MCF 10A (cell line): Measurements from ENCODE around the gene POLR3K. TPM values are rescaled to one million over a fixed set of nuclear protein-coding genes. Genes with fewer than 3 reads are reported as not detected.

Experiments used
- BruUV-seq: library from RNA; stranded (reverse); fragments of 400-500 nt; replicated peaks from 2 replicates; lab custom pipeline; 2021; lab: Mats Ljungman, UMichigan
- CTCF ChIA-PET: fragments of 300-600 bp; sonication (Branson Sonifier 250); formaldehyde crosslinking; extraction: SDS; loops from one replicate; lab custom pipeline; 2021; ENCODE audit warnings: antibody characterized with exemption, inconsistent platforms; lab: Yijun Ruan, JAX
- POLR2A ChIA-PET: fragments of 300-600, 350-650 bp; sonication (Branson Sonifier 250); formaldehyde crosslinking; extraction: SDS; loops from one replicate; lab custom pipeline; 2020; ENCODE audit warnings: antibody characterized with exemption, inconsistent platforms; lab: Yijun Ruan, JAX
- DNase-seq: peaks from one replicate; pipeline ENCODE4 v3.0.0-alpha.2; 2018; ENCODE audit not compliant: unreplicated experiment
- H3K27ac Mint-ChIP-seq: one replicate; pipeline ENCODE4 v1.8.0; 2022; ENCODE audit warnings: mild to moderate bottlenecking, low read depth, mixed read lengths; ENCODE audit not compliant: unreplicated experiment
- H3K27me3 Mint-ChIP-seq: one replicate; pipeline ENCODE4 v1.8.0; 2022; ENCODE audit warnings: mixed read lengths; ENCODE audit not compliant: insufficient read depth, unreplicated experiment
- H3K36me3 Mint-ChIP-seq: one replicate; pipeline ENCODE4 v1.8.0; 2022; ENCODE audit warnings: mild to moderate bottlenecking, moderate library complexity, mixed read lengths; ENCODE audit not compliant: insufficient read depth, unreplicated experiment
- H3K4me1 Mint-ChIP-seq: one replicate; pipeline ENCODE4 v1.8.0; 2022; ENCODE audit warnings: mixed read lengths; ENCODE audit not compliant: insufficient read depth, unreplicated experiment
- H3K4me3 Mint-ChIP-seq: one replicate; pipeline ENCODE4 v1.8.0; 2022; ENCODE audit warnings: mild to moderate bottlenecking, moderate library complexity, mixed read lengths; ENCODE audit not compliant: unreplicated experiment
- H3K9me3 Mint-ChIP-seq: one replicate; pipeline ENCODE4 v1.8.0; 2022; ENCODE audit warnings: mixed read lengths; ENCODE audit not compliant: unreplicated experiment
- intact Hi-C: fragments of 100-400 bp; cut with micrococcal nuclease; formaldehyde crosslinking; loops from 2 replicates; pipeline ENCODE4 v1.14.1; 2022
- total RNA-seq: library from RNA; stranded (reverse); gene quantifications from 2 replicates; pipeline ENCODE4 v1.2.3, GENCODE V29; 2022
- TF ChIP-seq, protein P1 (sequence below): fragments of 200-600 bp; IDR thresholded peaks from one replicate; pipeline ENCODE4 v1.8.0; 2022; ENCODE audit warnings: antibody characterized with exemption, mild to moderate bottlenecking; ENCODE audit not compliant: unreplicated experiment

Gene POLR3K
- total RNA-seq, 1 experiment from 2014 or later: 19.2 TPM

DNA sequence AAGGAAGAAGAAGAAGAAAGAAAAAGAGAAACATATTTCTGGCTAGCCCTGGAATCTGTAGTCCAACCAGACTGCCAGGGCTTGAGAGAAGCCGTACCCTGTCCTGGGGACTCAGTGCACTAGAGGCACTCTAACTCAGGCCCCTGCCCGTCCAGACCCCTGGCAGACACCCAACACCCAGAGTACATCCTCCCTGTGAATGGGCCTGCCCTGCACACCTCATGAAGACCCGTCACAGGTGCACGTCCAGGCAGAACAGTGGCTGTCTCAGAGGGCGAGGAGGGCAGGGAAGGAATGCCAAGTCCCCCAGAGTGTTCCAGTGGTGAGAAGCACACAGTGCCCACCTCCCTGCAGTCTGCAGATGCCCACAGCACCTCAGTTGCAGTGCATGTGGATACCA lies 47.6 kb upstream of the POLR3K start:
- CTCF ChIA-PET: no interaction called here
- DNase-seq: no peak
- H3K9me3 Mint-ChIP-seq: no peaks in the 10 kb centered on the region
- peaks cover 47% of the 10 kb centered on the region for H3K36me3 Mint-ChIP-seq
- H3K27ac Mint-ChIP-seq: no peak overlapping the region
- intact Hi-C loops: no loop called here
- TF ChIP-seq, protein P1, sequence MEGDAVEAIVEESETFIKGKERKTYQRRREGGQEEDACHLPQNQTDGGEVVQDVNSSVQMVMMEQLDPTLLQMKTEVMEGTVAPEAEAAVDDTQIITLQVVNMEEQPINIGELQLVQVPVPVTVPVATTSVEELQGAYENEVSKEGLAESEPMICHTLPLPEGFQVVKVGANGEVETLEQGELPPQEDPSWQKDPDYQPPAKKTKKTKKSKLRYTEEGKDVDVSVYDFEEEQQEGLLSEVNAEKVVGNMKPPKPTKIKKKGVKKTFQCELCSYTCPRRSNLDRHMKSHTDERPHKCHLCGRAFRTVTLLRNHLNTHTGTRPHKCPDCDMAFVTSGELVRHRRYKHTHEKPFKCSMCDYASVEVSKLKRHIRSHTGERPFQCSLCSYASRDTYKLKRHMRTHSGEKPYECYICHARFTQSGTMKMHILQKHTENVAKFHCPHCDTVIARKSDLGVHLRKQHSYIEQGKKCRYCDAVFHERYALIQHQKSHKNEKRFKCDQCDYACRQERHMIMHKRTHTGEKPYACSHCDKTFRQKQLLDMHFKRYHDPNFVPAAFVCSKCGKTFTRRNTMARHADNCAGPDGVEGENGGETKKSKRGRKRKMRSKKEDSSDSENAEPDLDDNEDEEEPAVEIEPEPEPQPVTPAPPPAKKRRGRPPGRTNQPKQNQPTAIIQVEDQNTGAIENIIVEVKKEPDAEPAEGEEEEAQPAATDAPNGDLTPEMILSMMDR: no peak
- no peaks in the 10 kb centered on the region for H3K4me1 Mint-ChIP-seq
- POLR2A ChIA-PET: no interaction called here
- H3K4me3 Mint-ChIP-seq: no peak overlapping the region
- no TSS peak for BruUV-seq
- no peaks in the 10 kb centered on the region for H3K27me3 Mint-ChIP-seq

- Mint-ChIP-seq H3K4me1 (peaks cover 10% of the 10 kb centered on the region), H3K36me3 (peaks cover 44% of the 10 kb centered on the region), H3K27me3 (no peaks in the 10 kb centered on the region), H3K27ac (no peak overlapping the region), H3K9me3 (no peaks in the 10 kb centered on the region), H3K4me3 (no peak overlapping the region)
- BruUV-seq: no TSS peak
- CTCF ChIA-PET: interaction anchor here (0.6 to 6.5 kb wide), 14 partner anchors 8 to 265 kb away, joined by 3 to 89 read pairs (median 10); partner anchors contain the start of genes MPG and RHBDF1
- DNase-seq: no peak
- TF ChIP-seq, protein P1: no peak
- intact Hi-C loops: loop anchor here (1.0 kb wide), 1 partner anchor 33 kb away; no protein-coding TSS in a partner anchor
- POLR2A ChIA-PET: interaction anchor here (1.4 to 2.2 kb wide), 3 partner anchors 12 to 32 kb away, joined by 4 to 11 read pairs (median 6); partner anchors contain the start of gene MPG
Observed at GRCh38 chr16:97822-98221, 44.4 kb upstream of the POLR3K start.

DNA sequence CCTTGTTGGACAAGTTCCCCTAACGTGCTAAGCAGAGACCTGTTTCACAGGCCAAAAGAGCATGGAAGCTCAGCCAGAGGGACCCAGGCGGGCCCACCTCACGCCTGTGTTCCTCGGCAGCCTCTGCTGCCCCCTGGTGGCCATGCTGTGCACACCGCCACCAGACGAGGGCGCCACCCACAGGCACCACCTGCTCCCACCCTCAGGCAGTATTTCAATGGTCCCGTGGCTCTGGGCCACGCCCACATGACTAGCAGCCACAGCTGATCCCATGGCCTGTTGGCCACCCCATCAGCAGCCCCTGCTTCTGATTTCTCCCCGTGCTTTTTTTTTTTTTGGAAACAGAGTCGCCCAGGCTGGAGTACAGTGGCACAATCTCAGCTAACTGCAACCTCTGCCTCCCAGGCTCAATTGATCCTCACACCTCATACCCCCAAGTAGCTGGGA lies 43.5 kb upstream of the POLR3K start:
- H3K9me3 Mint-ChIP-seq: no peaks in the 10 kb centered on the region
- ChIA-PET POLR2A (interaction anchor here (1.4 to 1.8 kb wide), 2 partner anchors 11 to 19 kb away, joined by 4 to 11 read pairs; partner anchors contain the start of gene MPG), CTCF (interaction anchor here (0.6 to 6.5 kb wide), 27 partner anchors 9 to 1053 kb away, joined by 3 to 89 read pairs (median 4); partner anchors contain the start of genes HBQ1, MPG and RHBDF1)
- peaks cover 44% of the 10 kb centered on the region for H3K36me3 Mint-ChIP-seq
- TF ChIP-seq, protein P1: peak; percentile 95
- no TSS peak for BruUV-seq
- intact Hi-C loops: loop anchor here (1.0 kb wide), 1 partner anchor 32 kb away; no protein-coding TSS in a partner anchor
- no peak overlapping the region for H3K4me3 Mint-ChIP-seq
- peak; percentile 90 for DNase-seq
- H3K4me1 Mint-ChIP-seq: peaks cover 10% of the 10 kb centered on the region
- H3K27ac Mint-ChIP-seq: no peak overlapping the region
- no peaks in the 10 kb centered on the region for H3K27me3 Mint-ChIP-seq

- H3K9me3 Mint-ChIP-seq: no peaks in the 10 kb centered on the region
- peaks cover 40% of the 10 kb centered on the region for H3K36me3 Mint-ChIP-seq
- TF ChIP-seq, protein P1: no peak
- POLR2A ChIA-PET: interaction anchor here (1.6 to 2.7 kb wide), 3 partner anchors 10 to 22 kb away, joined by 6 to 9 read pairs (median 8); partner anchors contain the start of gene RHBDF1
- H3K4me1 Mint-ChIP-seq: peaks cover 10% of the 10 kb centered on the region
- intact Hi-C loops: loop anchor here (1.0 kb wide), 1 partner anchor 42 kb away; the partner anchor contains the start of genes POLR3K and SNRNP25
- CTCF ChIA-PET: interaction anchor here (0.8 to 6.5 kb wide), 6 partner anchors 11 to 267 kb away, joined by 4 to 89 read pairs (median 34); partner anchors contain the start of gene RHBDF1
- H3K4me3 Mint-ChIP-seq: no peak overlapping the region
- no peak for DNase-seq
- no peaks in the 10 kb centered on the region for H3K27me3 Mint-ChIP-seq
- H3K27ac Mint-ChIP-seq: no peak overlapping the region
- BruUV-seq: no TSS peak
Observed at GRCh38 chr16:94918-95265, 41.5 kb upstream of the POLR3K start.
